HS-5 (cell line): ENCODE results near the gene UAP1L1.

Experiments
- DNase-seq: peaks from one replicate; pipeline ENCODE4 v3.0.0-alpha.2; 2012; ENCODE audit warnings: low read depth

The UAP1L1 gene

DNA sequence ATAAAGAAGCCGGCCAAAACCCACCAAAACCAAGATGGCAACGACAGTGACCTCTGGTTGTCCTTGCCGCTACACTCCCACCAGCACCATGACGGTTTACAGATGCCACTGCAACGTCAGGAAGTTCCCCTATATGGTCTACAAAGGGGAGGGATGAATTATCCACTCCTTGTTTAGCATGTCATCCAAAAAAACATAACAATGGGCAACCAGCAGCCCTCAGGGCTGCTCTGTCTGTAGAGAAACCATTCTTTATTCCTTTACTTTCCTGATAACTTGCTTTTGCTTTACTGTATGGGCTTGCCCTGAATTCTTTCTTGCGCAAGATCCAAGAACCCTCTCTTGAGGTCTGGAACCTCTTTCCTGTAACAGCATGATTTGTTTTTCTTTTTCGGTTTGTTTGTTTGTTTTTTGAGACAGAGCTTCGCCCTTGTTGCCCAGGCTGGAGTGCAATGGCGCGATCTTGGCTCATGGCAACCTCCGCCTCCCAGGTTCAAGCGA is 2.0 kb upstream of the UAP1L1 start:
- DNase-seq: no peak

DNA sequence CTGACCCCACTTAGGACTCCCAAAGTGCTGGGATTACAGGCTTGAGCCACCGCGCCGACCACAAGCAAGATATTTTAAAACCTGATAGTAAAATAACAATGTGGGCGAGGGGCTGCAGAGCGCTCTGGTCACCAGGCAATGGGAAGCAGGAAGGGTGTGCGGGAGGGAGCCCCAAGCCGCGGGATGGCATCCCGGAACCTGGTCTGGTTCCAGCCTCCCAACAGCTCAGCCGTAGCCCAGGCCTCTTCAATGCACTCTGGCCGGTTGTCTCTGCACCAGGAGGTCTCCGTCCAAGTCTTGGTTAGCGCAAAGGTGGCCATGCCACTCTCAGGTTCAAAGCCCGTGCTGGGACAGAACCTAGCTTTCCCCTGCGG is 694 bp upstream of the UAP1L1 start:
- no peak for DNase-seq

DNA sequence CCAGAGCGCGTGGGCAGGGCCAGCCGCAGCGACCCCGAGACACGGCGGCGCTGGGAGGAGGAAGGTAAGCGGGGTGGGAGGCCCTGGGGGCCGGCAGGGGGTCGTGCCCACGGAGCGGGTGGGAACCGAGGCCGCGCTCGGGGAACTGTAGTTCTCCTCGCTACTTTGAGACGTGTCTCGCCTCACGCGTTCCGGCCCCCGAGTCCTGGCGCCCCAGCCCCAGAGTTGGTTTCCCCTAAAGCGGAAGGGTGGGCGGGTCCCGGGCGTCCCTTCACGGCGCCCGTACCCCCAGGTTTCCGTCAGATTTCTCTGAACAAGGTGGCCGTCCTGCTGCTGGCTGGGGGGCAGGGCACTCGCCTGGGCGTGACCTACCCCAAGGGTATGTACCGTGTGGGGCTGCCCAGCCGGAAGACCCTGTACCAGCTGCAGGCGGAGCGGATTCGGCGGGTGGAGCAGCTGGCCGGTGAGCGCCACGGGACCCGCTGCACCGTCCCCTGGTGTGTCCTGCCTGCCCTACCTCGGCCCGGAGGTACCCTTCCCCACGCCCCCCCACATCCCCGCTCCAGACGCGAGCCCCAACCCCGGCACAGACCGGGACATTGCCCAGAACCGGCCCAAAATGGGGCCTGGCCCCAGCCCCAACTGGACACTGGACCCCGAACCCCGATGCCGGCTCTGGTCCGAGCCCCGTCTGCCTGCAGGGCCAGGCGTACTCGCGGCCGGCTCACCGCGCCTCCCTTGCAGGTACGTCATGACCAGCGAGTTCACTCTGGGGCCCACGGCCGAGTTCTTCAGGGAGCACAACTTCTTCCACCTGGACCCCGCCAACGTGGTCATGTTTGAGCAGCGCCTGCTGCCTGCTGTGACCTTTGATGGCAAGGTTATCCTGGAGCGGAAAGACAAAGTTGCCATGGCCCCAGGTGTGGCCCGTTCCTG is 709 bp downstream of the UAP1L1 start:
- DNase-seq: no peak

DNA sequence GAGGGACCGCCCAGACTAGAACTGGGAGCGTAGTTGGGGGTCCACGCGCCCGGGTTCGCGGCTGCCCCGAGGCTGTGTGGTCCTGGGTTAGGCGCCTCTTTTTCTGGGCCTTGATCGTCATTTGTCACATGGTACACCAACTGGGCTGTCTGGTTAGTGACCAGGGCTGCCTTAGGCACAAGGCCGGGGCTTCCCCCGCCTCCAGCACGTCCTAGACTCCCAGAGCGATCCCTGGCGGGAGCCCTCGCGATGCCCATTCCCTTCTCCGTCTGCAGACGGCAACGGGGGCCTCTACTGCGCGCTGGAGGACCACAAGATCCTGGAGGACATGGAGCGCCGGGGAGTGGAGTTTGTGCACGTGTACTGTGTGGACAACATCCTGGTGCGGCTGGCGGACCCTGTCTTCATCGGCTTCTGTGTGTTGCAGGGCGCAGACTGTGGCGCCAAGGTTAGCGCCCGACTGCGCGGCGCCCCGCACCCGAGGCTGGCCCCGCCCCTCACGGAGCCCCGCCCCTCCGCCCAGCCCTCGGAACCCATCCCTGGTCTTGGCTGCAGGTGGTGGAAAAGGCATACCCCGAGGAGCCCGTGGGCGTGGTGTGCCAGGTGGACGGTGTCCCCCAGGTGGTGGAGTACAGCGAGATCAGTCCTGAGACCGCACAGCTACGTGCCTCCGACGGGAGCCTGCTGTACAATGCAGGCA is 1.5 kb downstream of the UAP1L1 start:
- DNase-seq: no peak

DNA sequence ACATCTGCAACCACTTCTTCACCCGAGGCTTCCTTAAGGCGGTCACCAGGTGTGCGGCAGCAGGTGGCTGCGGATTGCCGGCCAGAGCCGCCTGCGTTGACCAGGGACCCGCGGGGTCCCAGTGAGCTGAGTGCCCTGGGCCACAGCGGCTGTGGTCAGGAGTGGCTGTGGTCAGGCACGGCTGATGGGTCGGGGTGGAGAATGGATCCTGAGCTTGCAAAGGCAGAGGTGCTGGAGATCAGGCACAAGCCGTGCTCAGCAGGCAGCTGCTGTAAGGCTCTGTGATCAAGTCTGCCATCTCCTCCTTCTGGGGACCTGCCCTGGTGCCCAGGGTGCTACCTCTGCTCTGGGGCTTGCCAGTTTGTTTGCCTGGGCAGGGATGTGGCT is 2.1 kb downstream of the UAP1L1 start:
- no peak for DNase-seq

DNA sequence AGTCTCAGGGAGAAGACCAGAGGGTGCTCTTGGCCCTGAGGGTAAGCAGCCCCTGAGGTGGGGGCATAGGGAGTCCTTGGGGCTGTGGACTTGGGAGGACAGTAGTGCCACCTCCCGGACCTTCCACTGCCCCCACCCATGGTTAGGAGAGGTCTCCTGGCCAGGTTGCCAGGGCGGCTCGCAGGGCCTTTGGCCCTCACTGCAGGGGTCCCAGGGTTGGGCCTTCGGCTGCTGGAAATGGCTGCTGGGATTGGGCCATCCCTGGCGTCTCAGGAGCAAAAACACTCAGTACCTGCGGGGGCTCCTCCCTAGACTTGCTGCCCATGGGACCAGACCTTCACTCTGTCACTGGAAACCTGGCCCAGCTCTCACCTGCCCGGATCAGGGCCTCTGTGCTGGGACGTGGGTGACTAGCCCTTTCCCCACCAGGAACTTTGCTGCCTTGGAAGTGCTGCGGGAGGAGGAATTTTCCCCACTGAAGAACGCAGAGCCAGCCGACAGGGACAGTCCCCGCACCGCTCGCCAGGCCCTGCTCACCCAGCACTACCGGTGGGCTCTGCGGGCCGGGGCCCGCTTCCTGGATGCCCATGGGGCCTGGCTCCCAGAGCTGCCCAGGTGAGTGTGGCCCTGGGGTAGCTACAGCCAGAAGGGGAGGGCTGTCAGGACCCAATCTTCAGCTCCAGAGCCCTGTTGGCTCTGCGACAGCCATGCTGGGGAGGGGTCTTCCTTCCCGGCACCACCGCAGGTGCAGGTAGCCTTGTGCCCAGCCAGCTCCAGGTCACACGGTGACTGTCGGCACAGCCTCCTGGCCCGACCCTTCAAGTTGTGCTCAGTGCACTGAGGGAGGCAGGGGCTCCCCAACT is 3.2 kb downstream of the UAP1L1 start:
- DNase-seq: no peak

DNA sequence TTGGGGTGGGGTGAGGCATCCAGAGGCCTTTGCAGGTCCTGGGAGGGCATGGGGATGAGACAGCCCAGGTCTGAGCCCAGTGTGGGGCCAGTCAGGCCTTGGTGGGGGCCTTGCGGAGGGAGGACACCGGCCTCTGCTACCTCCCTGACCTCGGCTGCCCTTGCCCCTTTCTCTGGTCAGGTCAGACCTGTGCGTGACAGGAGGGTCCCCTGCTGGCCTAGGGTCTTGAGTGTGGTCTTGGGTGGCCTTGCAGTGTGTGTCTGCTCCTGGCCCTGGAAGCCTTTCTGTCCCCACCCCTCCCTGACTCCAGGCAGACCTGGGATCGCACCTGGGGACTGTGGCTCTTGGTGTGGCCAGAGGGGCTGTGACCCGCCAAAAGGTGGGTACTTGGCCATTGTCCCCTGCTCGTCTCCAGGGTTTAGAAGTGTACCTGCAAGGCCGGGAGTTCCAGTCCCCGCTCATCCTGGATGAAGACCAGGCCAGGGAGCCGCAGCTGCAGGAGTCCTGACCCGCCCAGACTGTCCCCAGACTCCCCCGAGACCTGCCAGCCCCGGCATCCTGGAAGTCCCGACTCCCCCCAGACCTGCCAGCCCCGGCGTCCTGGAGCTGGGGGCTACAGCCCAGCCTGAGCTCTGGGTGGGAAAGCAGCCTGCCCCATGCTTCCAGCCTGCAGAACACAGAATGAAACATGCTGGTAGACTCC is 5.1 kb downstream of the UAP1L1 start:
- DNase-seq: no peak

DNA sequence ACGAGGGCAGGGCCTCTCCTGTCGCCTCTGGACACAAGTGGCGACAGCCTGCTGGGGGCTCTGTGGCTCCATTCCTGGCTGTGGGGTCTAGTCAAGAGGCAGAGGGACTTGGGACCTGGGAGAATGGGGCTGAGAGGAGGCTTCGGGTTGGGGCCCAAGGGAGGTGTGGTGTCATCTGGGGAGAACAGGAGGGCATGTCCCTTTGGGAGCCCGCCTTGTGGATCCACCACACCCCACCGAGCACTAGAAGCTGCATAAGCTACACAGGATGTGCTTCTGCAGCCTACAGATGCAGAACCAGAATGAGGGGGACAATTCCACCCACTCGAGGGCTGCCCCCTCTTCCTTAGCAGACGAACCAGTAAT is 5.6 kb downstream of the UAP1L1 start:
- DNase-seq: no peak

DNA sequence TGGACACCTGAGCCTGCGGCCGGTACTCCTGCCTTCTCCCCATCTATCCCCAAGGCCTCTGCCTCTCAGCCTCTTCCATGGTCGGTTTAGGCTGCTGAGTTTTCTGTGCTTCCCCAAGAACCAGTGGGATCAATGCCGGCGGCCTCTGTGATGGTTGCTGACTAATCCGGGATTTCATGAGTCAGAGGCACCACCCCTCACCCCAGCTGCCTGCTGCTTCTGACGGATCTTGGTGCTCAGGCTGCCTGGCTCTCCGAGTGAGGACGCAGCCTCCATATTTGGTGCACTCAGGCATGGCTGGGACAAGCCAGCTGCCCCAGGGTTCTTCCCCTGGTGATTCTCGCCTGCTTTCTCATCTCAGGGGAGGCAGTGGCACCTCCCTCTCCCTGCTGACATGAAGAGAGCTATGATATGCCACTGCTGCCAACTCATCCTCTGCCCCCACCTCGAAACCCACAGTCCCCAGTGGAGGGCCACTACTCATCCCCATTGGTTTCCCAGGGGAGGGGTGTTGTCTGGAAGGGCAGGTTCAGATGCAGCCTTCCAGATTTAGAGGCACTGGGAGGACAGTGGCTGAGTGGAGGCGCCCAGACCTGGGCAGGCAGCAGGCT is 6.2 kb downstream of the UAP1L1 start:
- DNase-seq: peak; percentile 90

DNA sequence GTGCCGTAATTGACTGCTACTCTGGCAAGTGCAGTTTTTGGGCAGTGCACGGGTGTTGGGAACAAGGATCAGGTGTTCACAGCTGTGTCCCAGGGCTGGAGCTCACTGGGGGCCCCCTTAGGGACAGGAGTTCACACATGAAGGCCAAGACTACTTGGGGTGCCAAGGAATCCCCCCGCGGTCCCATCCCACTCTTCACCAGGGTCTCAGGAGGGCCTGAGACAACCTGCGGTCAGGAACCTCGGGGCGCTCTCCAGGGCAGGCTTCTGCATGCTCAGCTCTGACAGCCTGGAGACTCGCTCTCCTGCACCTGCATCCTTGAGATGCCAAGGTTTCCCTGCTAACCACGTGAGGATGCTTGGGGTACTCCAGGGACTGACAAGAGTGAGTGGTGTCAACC is 7.2 kb downstream of the UAP1L1 start:
- DNase-seq: no peak

DNA sequence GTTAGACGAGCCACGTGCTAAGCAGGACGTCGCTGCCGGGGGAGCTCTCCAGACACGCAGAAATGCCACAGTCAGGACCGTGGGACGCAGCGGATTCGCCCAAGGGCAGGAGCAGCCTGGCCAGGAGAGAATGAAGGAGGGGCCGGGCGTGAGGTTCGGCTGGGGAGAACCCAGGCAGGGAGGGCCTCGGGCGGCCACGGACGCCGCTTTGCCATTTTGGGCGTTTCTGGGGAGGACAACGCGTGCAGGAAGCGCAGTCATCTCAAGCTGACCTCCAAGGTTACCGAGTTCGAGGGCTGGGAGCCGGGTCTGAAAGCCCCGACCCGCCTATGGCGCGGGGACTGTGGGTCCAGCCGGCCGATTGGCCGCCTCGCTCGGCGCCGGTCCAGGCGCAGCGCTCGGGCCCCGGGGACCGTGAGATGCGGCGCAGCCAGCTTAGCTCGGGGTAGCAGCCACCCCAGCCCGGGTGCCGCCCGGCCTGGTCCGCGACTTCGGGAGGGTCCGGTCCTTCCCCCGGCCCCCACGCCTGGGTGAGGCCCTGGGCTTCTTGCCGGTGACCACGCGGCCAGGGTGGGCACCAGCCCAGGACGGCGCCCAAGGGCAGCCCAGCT is 8.7 kb downstream of the UAP1L1 start:
- no peak for DNase-seq

DNA sequence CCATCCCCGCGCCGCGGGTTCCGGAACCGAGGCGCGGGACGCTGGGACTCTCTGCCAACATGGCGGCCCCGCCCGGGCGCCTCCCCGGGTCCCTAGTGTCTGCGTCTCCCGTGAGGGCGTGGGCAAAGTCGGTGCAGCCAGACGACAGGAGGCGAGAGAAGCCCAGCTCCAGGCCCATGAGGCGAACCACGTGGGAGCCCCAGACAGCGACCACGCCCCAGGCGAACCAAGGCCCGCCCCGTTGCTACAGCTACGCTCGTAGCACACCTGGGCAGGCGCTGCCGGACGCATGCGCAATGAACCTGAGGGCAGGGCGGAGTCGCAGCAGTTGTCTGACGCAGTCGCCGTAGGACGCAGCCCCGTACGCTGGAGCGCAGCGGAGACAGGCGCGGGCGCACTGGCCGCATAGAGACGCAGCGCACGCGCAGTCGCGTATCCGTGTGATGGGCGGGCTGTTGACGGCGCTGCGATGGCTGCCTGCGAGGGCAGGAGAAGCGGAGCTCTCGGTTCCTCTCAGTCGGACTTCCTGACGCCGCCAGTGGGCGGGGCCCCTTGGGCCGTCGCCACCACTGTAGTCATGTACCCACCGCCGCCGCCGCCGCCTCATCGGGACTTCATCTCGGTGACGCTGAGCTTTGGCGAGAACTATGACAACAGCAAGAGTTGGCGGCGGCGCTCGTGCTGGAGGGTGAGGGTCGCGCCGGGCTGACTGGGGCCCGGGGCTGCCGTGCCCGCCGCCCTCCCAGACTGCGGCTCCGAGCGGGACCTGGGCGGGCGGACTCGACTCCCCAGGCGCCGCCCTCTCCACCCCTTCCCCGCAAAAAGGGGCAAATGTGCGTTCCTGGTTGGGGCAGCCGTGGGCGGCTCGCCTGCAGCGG is 9.5 kb downstream of the UAP1L1 start, which contains the start of gene MAN1B1:
Gene MAN1B1 (plus strand): TSS at position 455 of the 878 bp plus-strand sequence. CDS start 15 bp downstream, at position 470.
- DNase-seq: peak; percentile 95

DNA sequence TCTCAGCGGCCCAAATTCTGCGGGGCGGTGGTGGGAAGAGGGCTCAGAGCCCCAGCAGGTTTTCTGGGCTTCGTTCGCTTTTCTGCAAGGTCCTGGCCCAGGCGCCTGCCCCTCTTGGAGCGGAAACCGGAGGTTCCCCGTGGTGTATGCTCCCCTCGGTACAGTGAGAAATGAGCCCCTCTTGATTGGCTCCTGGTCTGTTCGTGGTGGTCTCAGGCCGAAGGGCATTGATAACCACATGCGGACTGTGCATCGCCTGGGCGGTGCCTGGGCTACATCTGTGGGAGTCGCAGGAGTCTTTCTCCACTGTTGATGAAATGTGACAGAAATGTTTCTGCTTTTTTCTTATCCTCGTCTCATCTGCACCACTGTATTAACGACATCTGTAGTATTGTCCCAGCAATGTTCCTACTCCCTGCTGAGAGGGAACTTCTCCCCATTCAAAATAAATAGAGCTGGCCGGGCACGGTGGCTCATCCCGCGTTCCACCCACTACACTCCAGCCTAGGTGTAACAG is 10.2 kb downstream of the UAP1L1 start:
- DNase-seq: no peak

DNA sequence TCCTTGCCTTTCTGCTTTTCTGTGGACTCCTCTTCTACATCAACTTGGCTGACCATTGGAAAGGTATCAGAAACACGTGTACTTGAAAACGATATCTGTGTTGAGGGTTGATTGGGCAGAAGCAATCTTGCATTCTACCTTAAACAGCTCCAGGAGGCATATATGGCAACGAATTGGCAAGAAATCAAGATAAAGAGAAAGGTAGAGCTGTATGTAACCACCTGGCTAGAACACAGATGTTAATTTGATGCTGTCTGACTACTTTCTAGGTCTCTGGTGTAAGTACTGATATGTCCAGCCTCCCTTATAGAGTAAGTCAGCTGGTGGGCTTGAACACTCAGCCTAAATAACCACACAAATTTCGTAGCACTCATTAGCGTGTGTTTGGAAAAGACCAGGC is 10.8 kb downstream of the UAP1L1 start:
- no peak for DNase-seq

DNA sequence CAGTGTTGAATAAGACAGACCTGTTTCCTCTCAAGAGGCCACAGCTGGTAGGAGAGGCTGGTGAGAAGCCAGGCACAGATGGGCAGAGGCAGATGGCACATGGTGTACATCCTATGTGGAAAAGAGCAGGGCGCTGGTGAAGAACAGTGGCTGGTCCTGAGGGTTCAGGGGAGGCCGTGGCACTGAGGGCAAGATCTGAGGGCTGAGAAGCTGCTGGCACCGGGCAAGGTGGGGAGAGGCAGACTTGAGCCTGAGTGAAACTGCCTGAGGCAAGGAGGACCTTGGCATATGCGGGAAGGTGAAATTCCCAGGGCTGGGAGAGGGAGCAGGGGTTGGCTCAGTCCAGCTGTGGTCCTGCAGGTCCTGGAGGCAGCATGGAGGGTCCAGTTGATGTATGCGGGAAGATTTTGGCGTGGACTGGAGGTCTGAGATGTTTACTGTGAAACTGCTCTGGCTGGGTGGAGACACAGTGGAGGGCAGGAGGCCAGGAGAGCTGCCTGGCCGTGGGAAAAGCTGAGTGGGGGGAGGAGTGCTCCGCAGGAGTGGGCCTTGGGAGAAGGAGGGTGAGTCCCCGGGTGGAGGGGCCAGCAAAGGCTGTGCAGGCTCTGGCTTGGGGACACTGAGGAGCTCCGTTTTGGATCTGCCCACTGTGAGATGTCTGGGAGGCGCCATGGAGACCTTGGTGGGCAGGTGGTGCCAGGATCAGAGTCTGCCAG is 12.1 kb downstream of the UAP1L1 start:
- no peak for DNase-seq

DNA sequence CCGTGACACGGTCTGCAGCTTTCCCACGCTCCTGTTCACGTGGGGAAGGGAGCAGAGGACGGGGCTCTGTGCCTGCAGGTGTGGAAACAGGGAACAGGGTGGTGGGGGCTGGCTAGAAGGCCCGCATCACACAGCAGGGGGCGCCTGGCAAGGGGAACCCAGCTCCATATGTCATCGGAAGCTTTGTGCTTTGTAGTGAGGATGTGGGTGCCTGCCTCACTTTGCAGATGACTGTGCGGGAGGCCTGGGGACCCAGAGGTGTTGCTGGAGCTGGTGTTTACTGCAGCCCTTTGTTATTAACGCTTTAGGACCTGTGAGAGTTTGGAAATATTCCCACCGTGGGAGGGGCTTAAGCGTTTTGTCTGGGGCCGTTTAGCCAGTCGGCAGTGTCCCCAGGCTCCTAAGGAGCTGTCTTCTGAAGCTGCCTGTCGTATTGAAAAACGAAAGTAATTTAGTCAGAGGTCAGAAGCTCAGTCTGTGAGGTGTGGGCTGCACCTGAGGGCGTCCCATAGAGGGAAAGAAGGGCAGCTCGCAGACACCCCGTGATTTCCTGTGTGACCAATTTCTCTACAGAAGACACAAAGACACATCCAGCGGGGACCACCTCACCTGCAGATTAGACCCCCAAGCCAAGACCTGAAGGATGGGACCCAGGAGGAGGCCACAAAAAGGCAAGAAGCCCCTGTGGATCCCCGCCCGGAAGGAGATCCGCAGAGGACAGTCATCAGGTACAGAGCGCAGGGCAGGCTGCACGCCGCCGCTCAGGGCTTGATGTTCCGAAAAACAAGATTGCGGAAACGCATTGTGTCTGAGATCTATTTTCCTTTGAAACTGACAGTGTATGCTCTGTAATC is 18.6 kb downstream of the UAP1L1 start:
- no peak for DNase-seq

DNA sequence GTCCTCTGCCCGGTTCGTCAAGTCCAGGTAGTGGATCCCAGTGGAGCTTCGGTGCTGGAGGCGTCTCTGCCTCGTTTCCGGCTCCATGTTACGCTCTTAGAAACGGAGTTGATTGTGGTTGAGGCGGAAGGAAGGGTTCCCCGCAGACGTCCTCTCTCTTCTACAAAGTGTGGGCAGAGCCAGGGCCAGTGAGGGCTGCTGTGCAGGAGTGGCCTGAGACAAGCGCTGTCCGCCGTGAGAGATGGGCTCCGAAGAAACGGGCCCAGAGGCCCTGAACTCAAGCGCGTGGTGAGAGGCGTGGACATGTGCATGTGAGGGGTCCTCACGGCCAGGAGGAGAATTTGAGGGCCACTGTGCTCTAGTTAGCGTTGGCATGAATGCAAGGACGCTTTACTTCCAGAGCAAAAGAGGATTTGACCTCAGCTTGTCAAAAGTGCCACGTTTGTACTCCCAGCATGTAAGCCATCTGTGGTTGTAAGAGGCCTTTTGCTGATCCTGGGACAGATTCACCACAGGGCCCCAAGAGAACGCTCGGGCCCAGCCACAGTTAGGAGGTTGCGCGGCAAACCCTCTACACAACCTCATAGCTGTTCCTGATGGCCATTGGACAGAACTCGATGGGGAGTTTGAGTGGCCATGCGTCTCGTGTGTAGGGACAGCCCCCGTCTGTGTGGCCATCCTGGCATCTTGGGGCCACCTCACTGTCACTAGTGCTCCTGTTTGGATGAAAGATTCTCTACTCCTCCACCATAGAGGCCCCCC is 19.6 kb downstream of the UAP1L1 start:
- DNase-seq: no peak
